HG03469 (cell line): ENCODE measurements around the gene TOX4.
"Not testable (repeated sequence)": the region's sequence is repeated elsewhere in the genome, so short reads cannot be mapped to it uniquely, and the experiment has no call there.

ENCODE experiments used
- ATAC-seq: cut with Tn5 transposase; IDR thresholded peaks from one replicate; pipeline ENCODE4 v1.9.1; 2021; ENCODE audit warnings: mild to moderate bottlenecking, moderate library complexity, moderate number of reproducible peaks; ENCODE audit not compliant: unreplicated experiment

The TOX4 gene

DNA sequence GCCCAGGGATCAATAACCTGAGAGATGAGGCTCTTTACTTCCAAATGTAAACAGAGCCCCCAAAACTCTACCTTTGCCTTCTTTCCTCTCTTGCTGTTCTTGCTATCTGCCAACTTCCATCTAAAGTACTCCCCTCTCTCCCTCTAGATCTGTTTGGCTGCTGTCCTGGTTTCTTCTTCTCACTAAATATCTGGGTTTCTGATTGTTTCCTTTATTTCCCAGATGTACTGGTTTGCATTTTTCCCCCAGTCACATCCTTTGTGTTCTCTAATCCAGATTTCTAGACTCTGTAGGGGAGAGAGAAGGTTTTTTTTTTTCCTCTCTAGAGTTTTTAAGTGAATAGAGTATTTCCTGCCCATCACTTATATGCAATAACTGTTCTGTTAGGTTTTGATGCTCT is 56.3 kb downstream of the TOX4 start:
- ATAC-seq = no peak

DNA sequence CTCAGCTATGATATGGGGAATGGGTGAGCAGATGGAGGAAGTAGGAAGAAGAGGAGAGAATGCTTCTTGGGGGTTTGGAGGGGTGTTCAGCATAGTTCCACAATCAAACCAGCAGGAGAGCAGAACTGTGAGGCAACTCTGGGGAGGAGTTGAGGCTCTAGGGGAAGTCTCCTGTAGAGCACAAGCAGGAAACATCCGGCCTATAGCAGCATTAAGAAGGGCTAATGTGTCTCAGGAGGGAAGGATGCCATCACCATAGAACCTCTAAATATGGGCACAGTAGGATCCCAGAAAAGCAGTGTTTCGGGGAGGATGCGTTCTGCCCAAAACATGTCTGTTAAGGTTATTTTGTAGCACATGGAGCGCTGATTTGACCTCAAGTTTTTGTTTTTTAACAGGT is 57.6 kb downstream of the TOX4 start:
- ATAC-seq = no peak

DNA sequence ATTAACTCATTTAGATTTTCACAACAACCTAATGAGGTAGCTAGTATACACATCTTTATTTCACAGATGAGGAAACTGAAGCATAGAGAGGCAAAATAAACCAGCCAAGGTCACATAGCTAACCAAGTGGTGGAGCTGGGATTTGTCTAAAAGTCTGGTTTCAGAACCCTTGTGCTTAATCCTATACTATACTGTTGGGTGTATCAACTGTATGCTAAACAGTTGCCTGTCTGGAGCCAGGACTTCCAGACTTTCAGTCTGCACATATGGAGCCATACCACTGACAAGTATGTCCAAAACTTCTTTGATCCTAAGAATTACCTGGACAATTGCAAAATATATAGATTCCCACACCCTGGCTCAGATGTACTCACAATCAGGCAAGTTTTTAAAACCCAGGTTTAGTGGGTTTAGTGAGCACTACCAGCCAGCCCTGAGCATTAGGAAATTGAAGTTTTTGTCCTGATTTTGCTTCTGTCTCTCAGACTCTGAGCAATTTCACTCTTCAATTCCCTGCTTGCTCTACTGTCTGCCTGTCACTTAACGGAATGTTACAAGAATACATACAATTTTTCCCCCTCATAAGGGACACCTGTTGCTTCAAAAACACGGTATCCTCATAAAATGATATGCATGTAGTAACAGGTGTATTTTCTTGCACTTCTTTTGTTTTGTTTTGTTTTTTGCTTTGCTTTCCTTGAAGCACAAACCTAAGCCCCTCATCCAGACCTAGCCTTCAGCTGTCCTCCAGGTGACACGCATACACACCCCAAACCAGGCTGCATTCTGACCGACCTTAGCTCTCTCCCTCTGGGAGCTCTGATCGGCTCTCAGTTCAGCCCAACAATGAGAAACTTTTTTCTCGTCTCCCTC is 58.8 kb downstream of the TOX4 start:
- no peak for ATAC-seq

DNA sequence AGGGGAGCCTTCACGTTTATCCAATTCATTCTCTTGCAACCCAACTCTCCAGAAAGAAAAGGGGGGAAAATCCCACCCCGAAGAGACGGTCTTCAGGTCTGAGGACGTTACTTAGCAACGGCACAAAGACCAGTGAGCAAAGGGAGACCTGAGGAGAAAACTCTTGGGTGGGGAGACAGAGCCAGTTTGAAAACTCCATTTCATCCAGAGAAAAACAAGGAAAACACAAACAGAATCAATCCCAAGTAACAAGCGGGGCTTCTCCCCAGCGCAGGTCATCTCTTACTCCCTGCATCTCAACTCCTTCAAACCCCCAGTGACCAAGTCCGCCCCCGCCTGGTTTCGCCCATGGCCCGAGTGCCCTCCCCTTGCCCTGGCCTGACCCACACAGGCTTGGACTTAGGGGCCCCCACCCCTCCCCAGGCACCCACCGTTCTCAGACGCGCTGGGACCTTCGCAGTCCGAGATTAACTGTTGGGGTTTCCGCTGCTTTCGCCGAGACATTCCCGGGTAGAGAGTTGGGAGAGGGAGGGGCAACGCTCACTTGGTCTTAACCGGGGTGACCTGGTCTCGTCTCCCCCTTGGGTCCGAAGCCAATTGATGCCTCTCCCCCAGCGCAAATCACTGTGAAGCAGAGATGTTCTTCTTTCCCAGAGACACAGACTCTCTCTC is 59.6 kb downstream of the TOX4 start:
- ATAC-seq = no peak

DNA sequence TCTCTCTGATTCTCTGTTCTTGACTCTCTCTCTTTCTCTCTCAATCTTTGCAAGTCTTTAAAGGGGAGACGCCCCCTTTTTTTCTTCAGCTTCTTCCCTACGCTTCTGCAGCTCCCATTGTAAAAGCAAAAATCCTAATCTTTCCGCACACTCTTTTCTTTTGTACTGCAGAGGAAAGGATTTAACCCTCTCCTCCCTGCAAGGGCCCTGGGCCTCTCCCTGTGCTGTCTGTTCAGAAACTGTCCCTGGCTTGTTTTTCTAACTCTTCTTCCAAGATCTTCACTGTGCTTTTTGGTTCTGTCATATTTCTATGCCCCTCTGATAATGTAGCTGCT is 60.1 kb downstream of the TOX4 start:
- no peak for ATAC-seq

DNA sequence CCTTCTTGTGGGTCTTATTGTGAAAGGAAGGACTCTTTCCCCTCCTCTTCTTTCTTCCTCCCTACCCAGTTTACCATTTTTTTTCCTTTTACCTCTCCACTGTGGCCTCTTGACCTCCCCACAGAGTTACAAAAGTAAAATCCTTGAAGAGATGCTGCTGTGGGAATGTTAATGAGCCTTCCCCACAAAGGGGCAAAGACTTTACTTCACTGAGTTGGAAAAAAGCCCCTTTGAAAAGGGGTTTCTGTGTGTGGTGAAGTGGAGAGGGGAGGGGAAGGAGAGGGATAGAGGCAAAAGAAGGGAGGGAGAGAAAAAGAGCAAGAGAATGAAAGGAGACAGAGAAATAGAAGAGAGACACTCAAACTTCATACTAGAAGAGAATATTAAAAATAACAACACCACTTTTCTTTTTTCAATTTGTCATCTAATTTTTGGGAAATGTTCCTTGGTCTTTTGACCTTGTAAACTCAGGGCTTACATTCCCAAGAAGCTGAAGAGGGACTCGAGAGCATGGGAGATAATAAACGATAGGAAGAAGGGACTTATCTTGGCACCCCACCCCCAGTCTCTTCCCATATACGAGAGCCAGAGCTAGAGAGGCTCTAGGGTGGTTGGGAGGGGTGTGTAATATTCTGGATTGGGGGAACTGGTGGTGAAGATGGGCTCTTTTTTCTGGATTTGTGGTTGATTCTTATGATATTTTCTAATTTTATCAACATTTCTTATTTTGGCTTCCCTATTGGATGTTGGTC is 62.4 kb downstream of the TOX4 start:
- no peak for ATAC-seq

DNA sequence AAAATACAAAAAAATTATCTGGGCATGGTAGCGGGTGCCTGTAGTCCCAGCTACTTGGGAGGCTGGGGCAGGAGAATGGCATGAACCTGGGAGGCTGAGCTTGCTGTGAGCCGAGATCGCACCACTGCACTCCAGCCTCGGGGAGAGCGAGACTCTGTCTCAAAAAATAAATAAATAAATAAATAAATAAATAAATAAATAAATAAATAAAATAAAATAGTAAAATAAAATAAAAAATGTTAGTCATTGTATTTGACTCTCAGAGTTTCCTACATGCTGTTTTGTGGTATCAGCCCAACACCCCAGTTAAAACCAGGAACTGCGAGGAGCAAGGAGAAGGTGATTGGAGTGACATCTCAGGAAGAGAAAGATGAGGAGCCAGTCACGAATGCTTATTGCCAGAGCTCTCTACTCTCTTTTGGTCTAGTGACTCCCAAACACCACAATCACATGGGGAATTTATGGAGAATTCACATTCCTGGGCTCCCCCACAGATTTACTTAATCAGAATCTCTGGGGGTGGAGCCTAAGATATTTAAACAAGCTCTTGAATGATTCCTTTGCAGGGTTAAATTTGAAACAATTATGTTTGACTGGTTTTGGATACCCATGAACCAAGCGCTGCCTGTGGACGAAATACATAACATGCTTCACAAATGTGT is 64.5 kb downstream of the TOX4 start:
- ATAC-seq = no peak

DNA sequence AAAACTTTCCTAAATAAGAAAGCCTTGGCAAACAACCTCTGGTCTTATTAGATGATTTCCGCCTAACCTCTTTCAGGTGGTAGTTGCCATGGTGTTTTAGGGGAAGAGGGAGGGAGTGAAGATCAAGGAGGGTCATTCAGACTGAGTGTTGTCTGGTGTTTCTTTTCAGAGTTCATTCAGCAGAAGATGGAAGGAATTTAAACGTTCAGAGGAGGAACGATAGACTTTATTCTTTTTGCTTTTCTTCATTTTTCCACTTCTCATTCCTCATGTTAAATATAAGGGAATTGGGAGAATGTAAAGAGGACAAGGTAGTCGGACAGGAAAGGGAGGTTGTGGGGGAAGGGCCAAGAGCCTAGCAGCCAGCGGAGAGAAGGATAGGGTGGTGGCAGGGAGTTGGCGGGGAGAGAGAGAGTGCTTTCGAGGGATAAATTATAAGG is 66.5 kb downstream of the TOX4 start:
- no peak for ATAC-seq

DNA sequence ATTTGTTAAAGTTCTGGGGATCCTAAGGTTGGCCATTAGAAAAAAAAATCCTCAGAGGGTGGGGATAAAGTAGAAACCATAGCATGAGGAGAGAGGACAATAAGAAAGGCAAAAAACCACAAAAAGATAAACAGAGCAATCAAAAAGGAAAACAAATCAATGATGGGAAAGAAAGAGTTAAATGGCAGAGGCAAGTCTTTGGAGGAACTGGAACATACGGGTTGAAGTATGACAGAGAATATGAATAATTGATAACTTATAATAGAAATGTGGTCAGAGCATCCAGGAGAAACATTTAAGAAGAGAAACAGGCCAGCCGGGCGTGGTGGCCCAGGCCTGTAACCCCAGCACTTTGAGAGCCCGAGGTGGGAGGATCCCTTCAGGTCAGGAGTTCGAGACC is 67.0 kb downstream of the TOX4 start:
- ATAC-seq = no peak

DNA sequence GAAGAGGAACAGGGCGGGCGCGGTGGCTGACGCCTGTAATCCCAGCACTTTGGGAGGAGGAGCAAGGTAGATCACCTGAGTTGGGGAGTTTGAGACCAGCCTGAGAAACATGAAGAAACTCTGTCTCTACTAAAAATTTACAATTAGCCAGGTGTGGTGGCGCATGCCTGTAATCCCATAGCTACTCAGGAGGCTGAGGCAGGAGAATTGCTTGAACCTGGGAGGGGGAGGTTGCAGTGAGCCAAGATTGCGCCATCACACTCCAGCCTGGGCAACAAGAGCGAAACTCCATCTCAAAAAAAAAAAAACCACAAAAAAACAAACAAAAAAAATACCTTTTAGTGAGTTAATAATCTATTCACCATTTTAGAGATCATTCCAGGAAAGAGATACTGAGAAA is 67.6 kb downstream of the TOX4 start:
- not testable (repeated sequence) for ATAC-seq
